ENCODE results near the gene ONECUT1. TPM values are rescaled to one million over a fixed set of nuclear protein-coding genes. Genes with fewer than 3 reads are reported as not detected.

Gene ONECUT1
- total RNA-seq, 1 donor from 2014 or later = not detected

GRCh38 chr15:52799145-52799811 is 9.1 kb upstream of the ONECUT1 start:
- intact Hi-C loops (cut with DNase I) = no loop called here
- Histone ChIP-seq H3K9me3 (no peaks in the 10 kb centered on the region), H3K4me3 (no peak overlapping the region), H3K4me1 (peaks cover 14% of the 10 kb centered on the region), H3K36me3 (no peaks in the 10 kb centered on the region), H3K27ac (no peak overlapping the region), H3K27me3 (peaks cover 98% of the 10 kb centered on the region)
- no peak for TF ChIP-seq CTCF (IDR thresholded peaks at IDR 0.05)
- ATAC-seq = no peak
- no peak for DNase-seq

- no peak for DNase-seq
- peak; percentile 20 for ATAC-seq
- Histone ChIP-seq H3K9me3 (no peaks in the 10 kb centered on the region), H3K4me3 (no peak overlapping the region), H3K36me3 (no peaks in the 10 kb centered on the region), H3K27me3 (peaks cover 98% of the 10 kb centered on the region), H3K27ac (no peak overlapping the region), H3K4me1 (peaks cover 10% of the 10 kb centered on the region)
- intact Hi-C loops (cut with DNase I) = no loop called here
- TF ChIP-seq CTCF (IDR thresholded peaks at IDR 0.05) = no peak
These were observed 8.5 kb upstream of the ONECUT1 start for GRCh38 chr15:52798529-52799101.

GRCh38 chr15:52797625-52798501 is 7.7 kb upstream of the ONECUT1 start:
- Histone ChIP-seq H3K36me3 (no peaks in the 10 kb centered on the region), H3K27me3 (peaks cover 96% of the 10 kb centered on the region), H3K4me1 (peaks cover 6% of the 10 kb centered on the region), H3K4me3 (no peak overlapping the region), H3K9me3 (no peaks in the 10 kb centered on the region), H3K27ac (no peak overlapping the region)
- DNase-seq (no peak), ATAC-seq (no peak)
- TF ChIP-seq CTCF (IDR thresholded peaks at IDR 0.05) = no peak
- intact Hi-C loops (cut with DNase I) = no loop called here

- Histone ChIP-seq H3K9me3 (no peaks in the 10 kb centered on the region), H3K36me3 (no peaks in the 10 kb centered on the region), H3K27ac (no peak overlapping the region), H3K4me1 (peaks cover 6% of the 10 kb centered on the region), H3K4me3 (no peak overlapping the region), H3K27me3 (peaks cover 96% of the 10 kb centered on the region)
- no peak for DNase-seq
- ATAC-seq = no peak
- no peak for TF ChIP-seq CTCF (IDR thresholded peaks at IDR 0.05)
- intact Hi-C loops (cut with DNase I) = no loop called here
These were observed 6.8 kb upstream of the ONECUT1 start for GRCh38 chr15:52796753-52797520.

GRCh38 chr15:52796228-52796521 is 6.0 kb upstream of the ONECUT1 start:
- ATAC-seq = no peak
- no peak for DNase-seq
- TF ChIP-seq CTCF (IDR thresholded peaks at IDR 0.05) = no peak
- Histone ChIP-seq H3K27ac (no peak overlapping the region), H3K4me3 (no peak overlapping the region), H3K9me3 (no peaks in the 10 kb centered on the region), H3K27me3 (peaks cover 94% of the 10 kb centered on the region), H3K36me3 (no peaks in the 10 kb centered on the region), H3K4me1 (peaks cover 9% of the 10 kb centered on the region)
- intact Hi-C loops (cut with DNase I) = no loop called here
